Globus pallidus (tissue), 1 donor: ENCODE data around the gene SIX1.

Experiments
- DNase-seq: peaks from one replicate; pipeline ENCODE4 v3.0.0-alpha.2; 2015; ENCODE audit warnings: low spot score

SIX1 gene

DNA sequence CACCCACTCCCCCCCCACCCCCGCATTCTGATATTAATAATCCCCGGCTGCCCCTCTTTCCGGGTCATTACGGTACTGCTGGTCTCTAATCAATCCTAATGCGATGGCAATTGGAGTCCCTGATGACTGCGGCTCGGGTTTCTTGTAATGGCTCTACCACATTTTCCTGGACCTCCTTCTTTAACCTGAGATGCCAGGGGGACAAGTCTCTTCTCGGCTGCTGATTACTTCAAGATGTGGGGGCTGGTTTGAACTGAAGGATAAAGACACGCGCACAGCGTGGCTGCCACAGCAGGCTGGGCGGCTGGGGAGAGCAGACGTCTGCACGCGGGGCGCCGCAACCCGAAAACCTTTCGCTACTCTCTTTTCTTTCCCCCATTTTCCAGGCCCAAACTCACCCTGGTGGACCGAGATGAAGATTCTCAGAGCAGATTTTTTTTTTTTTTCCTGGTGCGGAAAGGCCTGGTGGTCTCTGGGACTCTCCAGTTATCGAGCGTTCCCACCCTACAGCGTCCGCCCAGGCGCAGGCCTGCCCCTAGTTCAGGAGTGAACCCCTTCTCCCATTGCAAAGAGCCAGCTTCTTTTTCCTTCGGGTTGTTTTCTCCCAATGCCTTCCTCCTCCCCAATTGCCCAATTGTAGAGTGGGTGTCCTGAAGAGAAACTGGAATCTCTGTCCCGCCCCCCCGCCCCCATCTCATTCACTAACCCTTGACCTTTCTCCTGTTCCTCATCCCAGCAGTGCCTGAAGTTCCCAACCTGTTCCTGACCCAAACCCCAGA lies 6.0 kb upstream of the SIX1 start:
- DNase-seq = no peak

DNA sequence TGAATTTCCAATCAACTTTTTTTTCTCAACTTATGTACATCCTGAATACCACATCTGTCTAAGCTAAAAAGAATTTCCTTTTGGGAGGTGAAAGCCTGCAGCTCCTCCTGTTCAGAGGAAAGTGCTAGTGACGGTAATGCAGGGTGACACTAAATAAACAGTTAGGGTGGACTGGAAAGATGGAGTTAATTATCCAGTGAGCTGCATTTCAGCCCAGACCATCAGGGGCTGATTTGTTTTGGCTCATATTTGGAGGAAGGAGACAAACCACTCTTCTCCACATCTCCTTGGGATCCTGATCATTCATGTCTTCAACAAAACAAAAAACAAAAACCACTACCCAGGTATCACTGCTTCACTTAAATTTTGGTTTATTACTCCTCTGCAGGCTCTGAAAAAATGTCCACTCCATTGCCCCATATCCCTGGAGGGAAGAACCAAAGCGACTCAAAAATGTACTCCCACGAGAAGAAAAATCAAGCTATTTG lies 5.1 kb upstream of the SIX1 start:
- no peak for DNase-seq

DNA sequence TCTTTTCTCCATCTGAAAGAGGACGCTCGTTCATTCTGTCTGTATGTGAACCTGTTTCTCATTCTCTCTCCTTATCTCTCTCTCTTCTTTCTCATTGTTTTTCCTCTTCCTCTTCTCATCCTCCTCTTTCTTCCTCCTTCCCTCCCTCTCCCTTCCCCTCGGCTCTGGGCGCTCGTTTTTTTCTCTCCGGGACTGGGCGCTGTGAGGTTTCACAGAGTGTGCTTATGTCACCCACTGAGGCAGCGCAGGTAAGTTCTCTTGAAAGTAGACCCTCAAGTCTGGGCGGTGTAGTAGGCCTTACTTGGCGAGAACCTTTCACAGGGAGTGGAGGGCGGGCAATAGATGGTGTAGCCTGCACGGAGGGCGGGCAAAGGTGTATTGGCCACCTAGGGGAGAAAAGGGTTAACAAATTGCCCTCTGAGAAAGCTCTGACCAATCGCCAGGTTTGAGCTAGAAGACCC lies 4.5 kb upstream of the SIX1 start:
- no peak for DNase-seq

DNA sequence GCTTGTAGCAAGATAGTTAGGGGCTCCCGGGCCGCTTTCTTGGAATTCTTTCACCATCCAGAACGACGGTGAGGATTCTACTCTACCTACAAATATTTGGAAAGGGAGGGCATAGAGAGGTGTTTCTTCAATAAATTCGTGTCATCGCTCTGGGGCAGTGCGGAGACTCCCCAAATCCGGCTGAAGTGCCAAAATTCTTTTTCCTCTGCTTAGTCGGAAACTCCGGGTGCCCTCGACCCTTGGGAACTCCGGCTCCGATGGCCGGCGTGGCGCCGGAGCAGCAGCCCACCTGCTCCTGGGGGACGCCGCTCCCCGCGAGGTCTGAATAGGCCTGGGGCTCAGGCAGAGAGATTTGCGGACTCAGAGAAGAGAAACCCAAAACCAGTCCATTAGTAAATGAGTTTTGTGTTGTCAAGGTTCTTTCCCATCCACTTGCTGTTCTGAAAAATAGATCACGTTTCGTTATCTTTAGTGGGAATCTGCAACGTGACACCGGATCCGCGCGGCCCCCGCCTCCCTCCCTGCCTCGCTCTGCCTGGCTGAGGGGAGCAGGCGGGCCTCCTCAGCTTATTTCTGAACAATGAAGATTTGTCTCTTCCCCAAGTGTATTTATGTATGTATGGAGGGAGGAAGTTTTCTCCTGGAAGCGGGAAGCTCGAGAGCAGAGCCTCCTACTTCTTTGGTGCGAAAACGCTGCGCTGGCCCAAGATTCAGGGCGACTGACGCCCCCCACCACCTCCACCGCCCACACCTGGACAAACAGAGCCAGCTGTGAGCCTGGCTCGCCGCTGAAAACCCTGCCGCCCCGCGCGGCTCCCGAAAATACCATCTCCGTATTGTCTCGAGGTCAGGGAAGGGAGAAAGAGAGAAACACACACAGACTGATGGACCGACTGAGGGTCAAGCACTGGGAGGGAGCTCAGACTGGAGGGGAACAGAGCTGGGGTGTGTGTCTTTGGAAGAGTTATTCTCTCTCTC lies 3.7 kb upstream of the SIX1 start:
- no peak for DNase-seq

DNA sequence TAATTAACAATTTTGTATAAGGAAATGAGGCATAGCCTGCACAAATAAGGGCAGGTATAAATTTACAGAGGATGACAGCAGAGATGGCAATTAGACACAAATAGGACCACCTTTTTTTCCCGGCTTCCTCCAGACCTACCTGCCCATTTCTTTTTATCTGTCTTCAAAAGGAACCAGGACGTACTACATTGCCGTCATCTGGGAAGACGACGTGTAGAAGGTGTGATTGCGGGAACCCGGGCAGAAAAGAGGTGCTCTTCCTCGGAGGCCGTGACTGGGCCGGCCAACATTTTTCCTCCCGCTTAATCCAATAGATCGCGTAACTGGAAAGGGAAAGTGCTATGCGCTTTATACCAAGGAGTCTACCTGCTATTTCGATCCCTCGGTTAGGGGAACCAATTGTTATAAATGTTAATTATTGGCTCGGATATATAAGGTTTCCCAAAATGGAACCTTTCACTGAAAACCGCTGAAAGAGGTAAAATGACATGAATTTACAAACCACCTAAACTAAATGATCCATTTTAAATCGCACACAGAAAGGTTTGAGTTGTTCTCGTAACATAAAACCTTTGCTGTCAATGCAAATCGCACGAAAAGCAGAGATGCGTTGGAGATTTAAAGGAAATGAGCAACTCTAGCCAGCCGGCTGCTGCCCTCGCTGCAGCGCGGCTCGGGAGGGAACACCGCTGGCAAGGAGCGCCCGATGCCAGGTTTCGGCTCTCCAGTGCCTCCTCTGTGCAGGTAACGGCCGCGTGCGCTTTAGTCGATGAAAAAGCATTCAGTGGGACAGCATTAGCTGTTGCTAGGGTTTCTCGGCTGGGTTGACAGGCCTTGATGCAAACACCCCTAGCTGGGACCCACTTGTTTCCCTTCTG lies 2.8 kb upstream of the SIX1 start:
- no peak for DNase-seq

- DNase-seq = no peak
Measured at GRCh38 chr14:60651086-60651795, 2.0 kb upstream of the SIX1 start.

- no peak for DNase-seq
Measured at GRCh38 chr14:60650373-60650961, 1.2 kb upstream of the SIX1 start.

GRCh38 chr14:60649875-60650372 lies 647 bp upstream of the SIX1 start:
- no peak for DNase-seq

DNA sequence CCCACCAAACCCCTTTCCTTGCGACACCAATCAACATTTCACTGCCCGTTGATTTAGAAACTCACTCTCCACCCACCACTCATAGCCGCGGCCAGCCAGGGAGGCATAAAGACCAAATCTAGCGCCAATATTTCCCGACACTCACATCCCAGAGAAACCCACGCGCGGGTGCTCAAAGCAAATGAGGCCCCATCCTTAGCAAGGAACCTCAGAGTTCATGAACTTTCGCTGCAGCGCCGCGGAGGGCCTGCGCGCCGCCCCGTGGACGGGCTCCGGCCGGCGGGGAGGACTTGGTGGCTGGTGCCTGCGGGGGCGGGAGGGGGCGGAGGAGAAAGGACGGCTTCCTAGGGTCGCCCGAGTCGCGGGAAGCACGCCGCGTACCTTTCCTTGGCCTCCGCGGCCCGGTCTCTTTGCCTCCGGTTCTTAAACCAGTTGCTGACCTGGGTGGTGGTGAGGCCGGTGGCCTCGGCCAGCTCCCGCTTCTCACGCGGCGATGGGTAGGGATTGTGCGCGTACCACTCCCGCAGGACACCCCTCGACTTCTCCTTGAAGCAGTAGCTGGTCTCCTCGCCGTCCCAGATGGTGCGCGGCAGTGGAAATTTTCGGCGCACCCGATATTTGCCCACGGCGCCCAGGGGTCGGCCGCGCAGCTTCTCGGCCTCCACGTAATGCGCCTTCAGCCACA lies 886 bp downstream of the SIX1 start:
- no peak for DNase-seq

- DNase-seq = no peak
Measured at GRCh38 chr14:60647837-60648248, 1.4 kb downstream of the SIX1 start.

DNA sequence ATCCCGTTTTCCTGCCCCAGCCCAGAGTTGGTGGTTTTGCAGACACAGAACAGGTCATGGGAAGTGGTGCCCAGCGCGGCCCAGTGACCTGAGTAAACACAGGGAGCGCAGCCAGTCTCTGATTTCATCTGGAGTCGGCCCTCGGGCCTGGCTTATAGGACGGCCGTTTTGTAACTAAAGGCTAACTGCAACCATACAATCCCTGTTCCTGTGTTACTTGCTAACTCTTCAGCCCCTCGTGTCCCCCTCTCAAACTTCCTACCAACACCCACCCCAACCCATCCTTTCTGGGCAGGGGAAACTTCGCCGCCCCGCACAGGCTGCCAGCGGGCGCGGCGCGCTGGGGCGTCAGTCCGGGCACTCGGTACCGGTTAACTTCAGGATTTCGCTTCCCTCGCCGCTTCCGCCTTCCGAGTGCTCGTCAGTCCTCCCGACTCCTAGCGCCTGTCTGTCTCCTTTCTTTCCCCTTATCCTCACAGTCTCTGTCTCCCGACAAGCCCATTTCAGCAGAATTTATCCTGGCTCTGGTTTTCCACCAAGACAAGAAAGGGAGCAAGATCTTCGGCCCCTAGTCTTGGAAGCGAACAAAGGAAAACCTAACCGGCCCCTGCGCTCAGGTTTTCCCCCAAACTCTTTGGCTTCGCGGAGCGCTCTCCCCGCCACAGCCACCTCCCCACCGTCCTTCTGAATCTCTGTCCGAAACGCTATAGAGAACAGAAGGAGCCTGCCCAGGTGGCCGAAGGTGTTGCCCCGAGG lies 2.0 kb downstream of the SIX1 start:
- no peak for DNase-seq

- DNase-seq = no peak
Measured at GRCh38 chr14:60646226-60646818, 3.0 kb downstream of the SIX1 start.

DNA sequence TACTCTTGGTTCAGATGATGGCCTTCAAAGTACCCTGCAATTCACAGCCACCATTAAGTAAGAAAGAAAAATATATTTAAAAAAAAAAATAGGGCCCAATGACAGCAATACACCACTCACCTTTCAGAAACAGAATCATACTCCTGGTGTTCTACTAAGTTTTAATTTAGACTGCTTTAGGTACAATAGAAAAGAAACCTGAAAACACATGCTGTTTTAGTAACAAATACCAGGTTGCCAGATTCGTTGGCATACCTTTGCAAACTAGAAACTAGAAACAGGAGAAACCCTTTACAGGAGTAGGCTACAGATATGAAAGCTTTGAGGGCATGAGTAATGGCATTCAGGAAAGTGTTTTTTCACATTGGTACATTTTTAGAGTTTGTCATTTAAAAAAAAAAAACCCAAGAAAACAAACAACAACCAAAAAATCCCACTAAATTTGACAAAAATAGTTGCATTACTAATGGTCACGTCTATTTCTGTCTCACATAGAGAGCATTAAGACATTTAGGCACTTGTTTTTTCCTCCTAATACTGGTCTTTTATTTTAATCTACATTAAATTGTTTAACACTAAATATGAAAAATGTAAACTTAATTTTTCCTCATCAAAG lies 4.0 kb downstream of the SIX1 start:
- no peak for DNase-seq

DNA sequence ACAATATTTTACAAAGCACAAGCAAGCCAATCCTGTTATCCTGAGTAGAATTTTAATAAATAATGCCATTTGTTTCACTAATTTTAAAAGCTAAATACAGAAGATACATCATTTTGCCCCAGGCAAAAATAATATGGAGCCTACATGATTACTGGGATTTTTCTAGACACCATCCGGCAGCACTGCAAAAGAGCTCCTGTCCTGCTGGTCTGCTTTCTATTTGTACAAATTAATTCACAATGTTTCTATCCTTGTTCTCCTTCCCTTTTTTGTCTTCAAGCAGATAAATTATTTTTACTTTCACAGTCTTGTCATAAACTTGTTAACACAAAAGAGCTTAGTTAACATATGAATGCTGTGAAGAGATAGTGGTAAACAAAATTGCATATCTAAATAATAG lies 4.6 kb downstream of the SIX1 start:
- DNase-seq = no peak

DNA sequence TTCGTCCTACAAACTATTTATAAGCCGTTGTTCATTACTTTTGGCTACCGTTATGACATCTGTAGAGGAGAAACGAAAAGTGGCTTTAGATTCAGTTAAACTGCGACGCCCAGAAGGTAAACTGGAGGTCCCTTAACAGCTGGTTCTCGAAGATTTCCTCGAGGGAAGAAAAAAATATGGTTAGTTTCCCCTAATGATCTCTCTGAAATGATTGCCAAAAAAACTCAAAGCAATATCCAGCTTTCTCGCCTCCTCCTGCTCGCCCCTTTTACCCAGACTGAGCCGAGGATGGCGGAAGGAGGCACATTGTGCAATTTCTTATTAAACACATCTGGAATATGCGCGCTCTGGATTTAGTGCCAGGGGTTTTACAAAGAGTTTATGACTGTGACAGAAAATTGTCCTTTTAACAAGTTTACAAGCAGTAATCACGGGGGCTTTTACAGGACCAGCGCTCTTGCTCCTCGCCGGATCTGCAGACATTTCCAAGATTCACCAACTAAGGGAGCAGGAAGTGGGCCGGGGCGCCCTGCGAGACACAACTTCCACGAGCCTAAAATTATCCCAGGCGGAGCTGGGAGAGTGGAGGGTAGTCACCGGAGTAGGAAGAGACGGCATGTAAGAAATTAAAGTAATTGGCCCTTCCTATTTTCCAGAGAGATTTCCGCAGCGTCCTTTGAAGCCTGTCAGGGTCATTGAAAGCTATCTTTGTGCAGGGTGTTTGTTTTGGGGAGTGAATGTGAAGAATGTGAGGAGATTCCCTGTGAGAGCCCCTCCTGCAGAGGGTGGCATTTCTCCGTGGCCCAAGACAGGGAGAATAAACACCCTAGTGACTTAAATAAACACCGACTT lies 5.6 kb downstream of the SIX1 start:
- DNase-seq = no peak

GRCh38 chr14:60643141-60643462 lies 6.2 kb downstream of the SIX1 start:
- no peak for DNase-seq
